AG09309 (cell line): ENCODE measurements around the gene FECH.
"Not testable (repeated sequence)": the region's sequence is repeated elsewhere in the genome, so short reads cannot be mapped to it uniquely, and the experiment has no call there.

Source experiments
- DNase-seq: peaks from one replicate; pipeline ENCODE4 v3.0.0-alpha.2; 2010; ENCODE audit warnings: low read depth
- H3K4me3 ChIP-seq: 2 replicates; pipeline ENCODE4 v1.5.1; 2011; ENCODE audit warnings: mild to moderate bottlenecking, low read depth, low read length, moderate library complexity; ENCODE audit not compliant: control insufficient read depth
- CTCF ChIP-seq: IDR thresholded peaks from 2 replicates; pipeline ENCODE4 v1.5.1; 2011; ENCODE audit warnings: mild to moderate bottlenecking, low read depth, low read length, inconsistent platforms; ENCODE audit not compliant: insufficient read depth, control insufficient read depth; ENCODE audit errors: missing control alignments

Gene FECH

DNA sequence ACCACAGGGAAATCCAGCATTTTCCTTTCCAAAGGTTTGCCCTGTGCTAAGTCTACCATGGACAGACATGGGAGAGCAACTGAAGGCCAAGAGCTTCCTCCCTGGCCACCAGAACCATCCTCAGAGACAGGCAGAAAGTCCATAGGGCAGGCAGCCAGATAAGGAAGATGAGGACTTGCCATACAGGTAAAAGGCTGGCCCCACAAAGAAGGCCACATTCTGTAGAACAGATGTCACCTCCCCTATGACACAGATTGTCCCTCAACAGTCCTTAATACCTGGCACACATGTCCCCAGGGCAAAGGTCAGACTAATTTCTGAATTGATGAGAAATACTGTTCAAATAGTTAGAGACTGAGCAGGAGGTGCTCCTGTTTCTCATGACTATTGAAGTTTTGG, 52.0 kb downstream of the FECH start:
- no peak for DNase-seq
- TF ChIP-seq CTCF, result no peak
- H3K4me3 ChIP-seq, result no peak overlapping the region

DNA sequence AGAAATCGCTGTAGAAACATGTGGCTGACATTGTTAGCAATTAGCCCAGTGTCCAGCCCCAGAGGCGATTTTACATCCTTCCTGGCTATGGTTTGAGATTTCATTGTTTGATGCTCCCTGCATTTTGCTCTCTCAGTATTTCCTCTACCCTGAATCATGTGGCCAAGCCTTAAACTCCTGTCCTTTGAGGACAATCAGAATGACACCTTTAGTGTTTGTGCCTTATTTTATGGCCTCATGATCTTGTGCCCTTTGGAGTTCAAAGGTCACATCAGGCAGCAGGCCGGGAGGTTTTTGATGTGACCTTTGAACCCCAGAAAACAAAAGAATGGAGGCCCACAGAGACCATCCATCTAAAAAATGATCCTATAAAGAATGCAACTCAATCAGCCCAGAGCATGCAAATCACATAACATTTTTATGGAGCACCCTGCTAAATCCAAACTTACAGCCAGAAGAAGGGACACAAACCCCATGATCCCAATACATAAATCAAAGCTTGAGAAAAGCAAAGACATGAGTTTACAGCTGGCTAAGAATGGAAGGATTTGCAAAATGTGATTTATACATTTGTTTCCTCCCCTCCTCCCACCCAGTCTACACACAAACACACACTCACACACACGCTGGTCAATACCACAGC, 52.5 kb downstream of the FECH start:
- H3K4me3 ChIP-seq, result no peak overlapping the region
- DNase-seq, result no peak
- TF ChIP-seq CTCF, result no peak

DNA sequence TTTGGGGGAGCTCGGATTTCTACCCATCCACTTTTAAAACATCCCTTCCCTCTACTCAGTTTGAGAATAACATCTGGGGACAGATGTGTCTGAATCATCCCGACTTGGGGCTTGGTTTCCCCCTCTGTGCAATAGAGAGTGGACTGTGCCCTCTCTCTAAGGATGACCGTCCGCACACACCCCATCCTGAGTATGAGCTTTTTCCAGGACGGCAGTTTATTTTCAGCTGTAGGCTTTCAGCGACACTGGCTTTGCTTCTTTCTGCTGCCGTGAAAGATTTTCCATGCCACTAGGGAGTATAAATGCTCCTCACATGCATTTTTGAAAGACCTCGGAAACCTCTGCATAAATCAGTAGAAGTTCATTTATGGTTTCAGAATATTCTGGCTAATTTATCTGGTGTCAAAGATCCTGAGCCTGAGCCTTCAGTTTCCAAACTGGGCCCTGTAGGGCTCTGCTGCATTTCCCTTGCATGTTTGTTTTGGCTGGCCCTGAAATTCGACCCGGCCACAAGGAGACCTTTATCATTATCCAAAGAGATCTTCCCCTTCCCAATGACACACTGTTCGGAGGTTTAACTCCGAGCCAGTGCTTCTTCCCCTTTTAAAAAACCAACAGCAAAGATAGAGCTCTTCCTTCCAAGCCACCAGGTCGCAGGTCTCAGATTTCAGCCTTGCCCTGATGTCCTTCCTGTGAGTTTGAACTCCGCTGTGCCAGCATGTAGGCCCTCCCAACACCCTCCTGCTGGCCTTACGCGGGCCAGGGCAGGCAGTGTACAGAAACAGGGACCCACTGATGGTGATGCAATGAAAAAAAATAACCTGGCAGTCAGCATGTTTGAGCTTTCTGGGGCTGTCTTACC, 53.3 kb downstream of the FECH start:
- TF ChIP-seq CTCF, result no peak
- no peak for DNase-seq
- H3K4me3 ChIP-seq, result no peak overlapping the region

GRCh38 chr18:57529151-57529550, 57.4 kb downstream of the FECH start:
- no peak for DNase-seq
- no peak for TF ChIP-seq CTCF
- no peak overlapping the region for H3K4me3 ChIP-seq

GRCh38 chr18:57527556-57528229, 58.8 kb downstream of the FECH start:
- no peak for TF ChIP-seq CTCF
- no peak overlapping the region for H3K4me3 ChIP-seq
- no peak for DNase-seq

GRCh38 chr18:57523171-57523956, 63.1 kb downstream of the FECH start:
- H3K4me3 ChIP-seq, result no peak overlapping the region
- no peak for TF ChIP-seq CTCF
- no peak for DNase-seq

DNA sequence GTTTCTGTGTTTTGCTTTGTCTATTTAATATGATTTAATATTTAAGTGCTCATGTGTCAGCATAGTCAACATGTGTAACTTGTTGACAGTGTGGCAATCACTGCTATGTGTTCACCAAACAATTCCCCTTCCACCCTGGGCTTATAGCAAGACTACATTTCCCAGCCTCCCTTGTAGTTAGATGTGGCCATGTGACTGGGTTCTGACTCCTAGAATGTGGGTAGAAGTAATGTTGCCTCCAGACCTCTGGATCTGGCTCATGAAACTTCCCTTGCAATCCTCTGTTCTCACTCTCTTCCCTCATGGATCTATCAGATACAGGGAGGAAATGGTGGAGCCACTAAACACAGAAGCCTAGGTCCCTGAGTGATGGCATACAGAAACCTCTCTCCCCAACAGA, 64.2 kb downstream of the FECH start:
- not testable (repeated sequence) for DNase-seq, H3K4me3 ChIP-seq
